HUES64 (cell line): ENCODE results near the gene PIGU.
A peak's percentile ranks its signal among the peaks of the same experiment; 100 is the strongest.

Source experiments
- H3K27ac ChIP-seq: 2 replicates; pipeline ENCODE4 v1.7.0; 2013; ENCODE audit warnings: low read depth, low read length, inconsistent platforms
- H3K27me3 ChIP-seq: 2 replicates; pipeline ENCODE4 v1.6.1; 2013; ENCODE audit warnings: mild to moderate bottlenecking, low read length; ENCODE audit not compliant: insufficient read depth
- H3K36me3 ChIP-seq: 2 replicates; pipeline ENCODE4 v1.6.1; 2013; ENCODE audit warnings: mild to moderate bottlenecking, low read length; ENCODE audit not compliant: insufficient read depth
- H3K4me1 ChIP-seq: 2 replicates; pipeline ENCODE4 v1.6.1; 2013; ENCODE audit warnings: mild to moderate bottlenecking, low read length, moderate library complexity; ENCODE audit not compliant: insufficient read depth
- H3K4me3 ChIP-seq: 2 replicates; pipeline ENCODE4 v1.5.1; 2013; ENCODE audit warnings: mild to moderate bottlenecking, low read length, moderate library complexity
- H3K9ac ChIP-seq: 2 replicates; pipeline ENCODE4 v1.6.1; 2013; ENCODE audit warnings: mild to moderate bottlenecking, low read depth, low read length
- H3K9me3 ChIP-seq: 2 replicates; pipeline ENCODE4 v1.6.1; 2013; ENCODE audit warnings: low read depth, low read length; ENCODE audit not compliant: insufficient read depth
- WGBS: fragments of 150-250, 120-280 bp; methylation state at CpG from one replicate; pipeline ENCODE4 v1.1.7; 2013; ENCODE audit warnings: missing lambda C conversion rate; 5-methylcytosine and 5-hydroxymethylcytosine counted together

Gene PIGU

GRCh38 chr20:34546751-34547181, 130.1 kb downstream of the PIGU start:
- Histone ChIP-seq H3K9me3 (no peaks in the 10 kb centered on the region), H3K4me3 (no peak overlapping the region), H3K4me1 (peaks cover 11% of the 10 kb centered on the region), H3K27me3 (no peaks in the 10 kb centered on the region), H3K9ac (no peak overlapping the region), H3K36me3 (peaks cover 3% of the 10 kb centered on the region; the same call in 1 of the 2 replicates), H3K27ac (no peak overlapping the region)
- 92% methylated on average over 11 of the region's 11 CpGs for WGBS

GRCh38 chr20:34544109-34544796, 132.6 kb downstream of the PIGU start:
- WGBS, result 46% methylated on average over 19 of the region's 19 CpGs
- Histone ChIP-seq H3K4me3 (peak overlapping the region; percentile 45), H3K9ac (peak overlapping the region; percentile 42)

GRCh38 chr20:34543463-34544056, 133.3 kb downstream of the PIGU start:
- Histone ChIP-seq H3K9ac (no peak overlapping the region), H3K4me1 (peaks cover 8% of the 10 kb centered on the region; the same call in 1 of the 2 replicates), H3K27me3 (no peaks in the 10 kb centered on the region), H3K36me3 (peaks cover 29% of the 10 kb centered on the region), H3K9me3 (no peaks in the 10 kb centered on the region), H3K27ac (no peak overlapping the region), H3K4me3 (no peak overlapping the region)
- WGBS, result 82% methylated on average over 12 of the region's 12 CpGs

More at GRCh38 chr20:34544109-34544796, 132.6 kb downstream of the PIGU start:
- Histone ChIP-seq H3K9me3 (no peaks in the 10 kb centered on the region), H3K36me3 (peaks cover 24% of the 10 kb centered on the region), H3K27me3 (no peaks in the 10 kb centered on the region), H3K4me1 (peaks cover 8% of the 10 kb centered on the region; the same call in 1 of the 2 replicates), H3K27ac (no peak overlapping the region)

- no peaks in the 10 kb centered on the region for H3K9me3 ChIP-seq
- H3K4me1 ChIP-seq, result peaks cover 8% of the 10 kb centered on the region; the same call in 1 of the 2 replicates
- 96% methylated on average over 6 of the region's 6 CpGs for WGBS
- no peak overlapping the region for H3K9ac ChIP-seq
- H3K4me3 ChIP-seq, result no peak overlapping the region
- no peaks in the 10 kb centered on the region for H3K27me3 ChIP-seq
- no peak overlapping the region for H3K27ac ChIP-seq
- peaks cover 33% of the 10 kb centered on the region for H3K36me3 ChIP-seq
Measured at GRCh38 chr20:34542439-34542838, 134.5 kb downstream of the PIGU start.

- 94% methylated on average over 15 of the region's 16 CpGs for WGBS
- no peak overlapping the region for H3K27ac ChIP-seq
- no peaks in the 10 kb centered on the region for H3K9me3 ChIP-seq
- no peak overlapping the region for H3K4me3 ChIP-seq
- H3K4me1 ChIP-seq, result peaks cover 8% of the 10 kb centered on the region; the same call in 1 of the 2 replicates
- peaks cover 33% of the 10 kb centered on the region for H3K36me3 ChIP-seq
- no peaks in the 10 kb centered on the region for H3K27me3 ChIP-seq
- no peak overlapping the region for H3K9ac ChIP-seq
Measured at GRCh38 chr20:34541917-34542316, 135.0 kb downstream of the PIGU start.

GRCh38 chr20:34541264-34541901, 135.5 kb downstream of the PIGU start:
- Histone ChIP-seq H3K27me3 (no peaks in the 10 kb centered on the region), H3K4me3 (no peak overlapping the region), H3K9ac (no peak overlapping the region), H3K27ac (no peak overlapping the region), H3K9me3 (no peaks in the 10 kb centered on the region), H3K36me3 (peaks cover 37% of the 10 kb centered on the region), H3K4me1 (peaks cover 8% of the 10 kb centered on the region; the same call in 1 of the 2 replicates)
- WGBS, result 96% methylated on average over 11 of the region's 13 CpGs

GRCh38 chr20:34540596-34541263, 136.2 kb downstream of the PIGU start:
- H3K36me3 ChIP-seq, result peaks cover 43% of the 10 kb centered on the region
- no peak overlapping the region for H3K9ac ChIP-seq
- no peaks in the 10 kb centered on the region for H3K9me3 ChIP-seq
- H3K4me1 ChIP-seq, result peaks cover 8% of the 10 kb centered on the region; the same call in 1 of the 2 replicates
- WGBS, result 95% methylated on average over 15 of the region's 15 CpGs
- no peak overlapping the region for H3K27ac ChIP-seq
- no peak overlapping the region for H3K4me3 ChIP-seq
- H3K27me3 ChIP-seq, result no peaks in the 10 kb centered on the region

- Histone ChIP-seq H3K4me3 (no peak overlapping the region), H3K27ac (no peak overlapping the region), H3K9ac (no peak overlapping the region), H3K4me1 (peaks cover 8% of the 10 kb centered on the region; the same call in 1 of the 2 replicates), H3K27me3 (no peaks in the 10 kb centered on the region), H3K36me3 (peaks cover 52% of the 10 kb centered on the region), H3K9me3 (no peaks in the 10 kb centered on the region)
- 94% methylated on average over 8 of the region's 8 CpGs for WGBS
Measured at GRCh38 chr20:34539756-34540155, 137.1 kb downstream of the PIGU start.

GRCh38 chr20:34538671-34539123, 138.2 kb downstream of the PIGU start:
- H3K4me3 ChIP-seq, result no peak overlapping the region

GRCh38 chr20:34537651-34538050, 139.2 kb downstream of the PIGU start:
- H3K4me1 ChIP-seq, result no peaks in the 10 kb centered on the region
- H3K9me3 ChIP-seq, result no peaks in the 10 kb centered on the region
- 94% methylated on average over 8 of the region's 8 CpGs for WGBS
- peaks cover 66% of the 10 kb centered on the region for H3K36me3 ChIP-seq
- H3K27ac ChIP-seq, result no peak overlapping the region
- no peak overlapping the region for H3K4me3 ChIP-seq
- no peaks in the 10 kb centered on the region for H3K27me3 ChIP-seq
- H3K9ac ChIP-seq, result no peak overlapping the region

More at GRCh38 chr20:34538671-34539123, 138.2 kb downstream of the PIGU start:
- H3K9ac ChIP-seq, result no peak overlapping the region
- H3K36me3 ChIP-seq, result peaks cover 60% of the 10 kb centered on the region
- 73% methylated on average over 5 of the region's 5 CpGs for WGBS
- H3K27ac ChIP-seq, result no peak overlapping the region
- H3K27me3 ChIP-seq, result no peaks in the 10 kb centered on the region
- no peaks in the 10 kb centered on the region for H3K9me3 ChIP-seq
- H3K4me1 ChIP-seq, result no peaks in the 10 kb centered on the region
